ENCODE measurements around the gene HOTAIR. TPM values are rescaled to one million over a fixed set of nuclear protein-coding genes. Genes with fewer than 3 reads are reported as not detected.

HOTAIR gene
- total RNA-seq, 1 donor from 2014 or later: not detected

GRCh38 chr12:54016478-54016964, 41.8 kb upstream of the HOTAIR start:
- H3K4me1 Mint-ChIP-seq (ENCODE audit: low read depth, unreplicated experiment): no peaks in the 10 kb centered on the region
- H3K9me3 Mint-ChIP-seq (ENCODE audit: unreplicated experiment): peaks cover 19% of the 10 kb centered on the region
- Histone ChIP-seq H3K36me3 (ENCODE audit: insufficient read depth, low read length) (no peaks in the 10 kb centered on the region), H3K9me3 (ENCODE audit: insufficient read depth, low read depth, low read length) (no peaks in the 10 kb centered on the region), H3K27ac (ENCODE audit: low read depth, low read length) (no peak overlapping the region), H3K4me2 (ENCODE audit: low read length) (no peak overlapping the region), H3K4me1 (ENCODE audit: insufficient read depth, low read length) (no peaks in the 10 kb centered on the region), H3K79me2 (ENCODE audit: insufficient read depth, low read length) (no peaks in the 10 kb centered on the region), H2AFZ (ENCODE audit: low read depth, low read length) (no peak overlapping the region), H4K20me1 (ENCODE audit: insufficient read depth, low read length) (no peaks in the 10 kb centered on the region), H3K27me3 (ENCODE audit: insufficient read depth, low read length) (peaks cover 83% of the 10 kb centered on the region), H3K9ac (ENCODE audit: low read length) (no peak overlapping the region), H3K4me3 (ENCODE audit: insufficient read depth, low read depth, low read length) (no peak overlapping the region)
- H3K27ac Mint-ChIP-seq (ENCODE audit: unreplicated experiment): no peak overlapping the region
- no peak overlapping the region for H3K4me3 Mint-ChIP-seq (ENCODE audit: unreplicated experiment)
- FAIRE-seq (no peak), DNase-seq (ENCODE audit: low read depth) (no peak)
- no peaks in the 10 kb centered on the region for H3K36me3 Mint-ChIP-seq (ENCODE audit: low read depth, unreplicated experiment)
- TF ChIP-seq, protein P1, sequence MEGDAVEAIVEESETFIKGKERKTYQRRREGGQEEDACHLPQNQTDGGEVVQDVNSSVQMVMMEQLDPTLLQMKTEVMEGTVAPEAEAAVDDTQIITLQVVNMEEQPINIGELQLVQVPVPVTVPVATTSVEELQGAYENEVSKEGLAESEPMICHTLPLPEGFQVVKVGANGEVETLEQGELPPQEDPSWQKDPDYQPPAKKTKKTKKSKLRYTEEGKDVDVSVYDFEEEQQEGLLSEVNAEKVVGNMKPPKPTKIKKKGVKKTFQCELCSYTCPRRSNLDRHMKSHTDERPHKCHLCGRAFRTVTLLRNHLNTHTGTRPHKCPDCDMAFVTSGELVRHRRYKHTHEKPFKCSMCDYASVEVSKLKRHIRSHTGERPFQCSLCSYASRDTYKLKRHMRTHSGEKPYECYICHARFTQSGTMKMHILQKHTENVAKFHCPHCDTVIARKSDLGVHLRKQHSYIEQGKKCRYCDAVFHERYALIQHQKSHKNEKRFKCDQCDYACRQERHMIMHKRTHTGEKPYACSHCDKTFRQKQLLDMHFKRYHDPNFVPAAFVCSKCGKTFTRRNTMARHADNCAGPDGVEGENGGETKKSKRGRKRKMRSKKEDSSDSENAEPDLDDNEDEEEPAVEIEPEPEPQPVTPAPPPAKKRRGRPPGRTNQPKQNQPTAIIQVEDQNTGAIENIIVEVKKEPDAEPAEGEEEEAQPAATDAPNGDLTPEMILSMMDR (IDR thresholded peaks at IDR 0.05; ENCODE audit: insufficient read depth, low read depth, low read length): no peak
- no peak for TF ChIP-seq EZH2 (IDR thresholded peaks at IDR 0.05; ENCODE audit: insufficient read depth, low read length)
- peaks cover 84% of the 10 kb centered on the region for H3K27me3 Mint-ChIP-seq (ENCODE audit: low read depth, unreplicated experiment)

DNA sequence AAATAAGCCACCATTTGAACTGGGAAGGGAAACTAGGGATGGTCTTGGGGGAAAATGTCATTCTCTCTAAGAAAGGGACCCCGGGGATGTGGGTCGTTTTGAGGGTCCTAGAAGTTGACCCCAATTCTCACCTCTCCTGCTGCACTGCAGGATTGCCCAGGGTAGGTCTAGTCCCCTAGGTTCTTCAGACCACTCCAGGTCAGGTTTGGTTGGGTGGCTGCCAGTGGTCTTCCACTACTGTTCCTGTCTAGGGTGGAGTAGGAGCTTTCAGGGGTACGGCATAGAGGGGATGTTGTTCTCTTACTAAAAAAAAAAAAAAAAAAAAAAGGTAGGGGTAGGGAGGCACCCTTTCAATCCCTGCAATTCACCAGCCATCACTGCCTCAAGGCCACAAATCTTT, 41.3 kb upstream of the HOTAIR start:
- Histone ChIP-seq H3K27me3 (ENCODE audit: insufficient read depth, low read length) (peaks cover 84% of the 10 kb centered on the region), H2AFZ (ENCODE audit: low read depth, low read length) (no peak overlapping the region), H3K9ac (ENCODE audit: low read length) (no peak overlapping the region), H3K79me2 (ENCODE audit: insufficient read depth, low read length) (no peaks in the 10 kb centered on the region), H4K20me1 (ENCODE audit: insufficient read depth, low read length) (no peaks in the 10 kb centered on the region), H3K9me3 (ENCODE audit: insufficient read depth, low read depth, low read length) (no peaks in the 10 kb centered on the region), H3K27ac (ENCODE audit: low read depth, low read length) (no peak overlapping the region), H3K4me2 (ENCODE audit: low read length) (no peak overlapping the region), H3K36me3 (ENCODE audit: insufficient read depth, low read length) (no peaks in the 10 kb centered on the region), H3K4me3 (ENCODE audit: insufficient read depth, low read depth, low read length) (no peak overlapping the region), H3K4me1 (ENCODE audit: insufficient read depth, low read length) (no peaks in the 10 kb centered on the region)
- Mint-ChIP-seq H3K27me3 (ENCODE audit: low read depth, unreplicated experiment) (peaks cover 84% of the 10 kb centered on the region), H3K4me1 (ENCODE audit: low read depth, unreplicated experiment) (no peaks in the 10 kb centered on the region), H3K9me3 (ENCODE audit: unreplicated experiment) (peaks cover 18% of the 10 kb centered on the region), H3K4me3 (ENCODE audit: unreplicated experiment) (no peak overlapping the region), H3K36me3 (ENCODE audit: low read depth, unreplicated experiment) (no peaks in the 10 kb centered on the region), H3K27ac (ENCODE audit: unreplicated experiment) (no peak overlapping the region)
- DNase-seq (ENCODE audit: low read depth): no peak
- no peak for FAIRE-seq
- TF ChIP-seq EZH2 (IDR thresholded peaks at IDR 0.05; ENCODE audit: insufficient read depth, low read length): no peak
- TF ChIP-seq, protein P1 (IDR thresholded peaks at IDR 0.05; ENCODE audit: insufficient read depth, low read depth, low read length): no peak

GRCh38 chr12:54015018-54015931, 40.5 kb upstream of the HOTAIR start:
- H3K27me3 Mint-ChIP-seq (ENCODE audit: low read depth, unreplicated experiment): peaks cover 84% of the 10 kb centered on the region
- no peak overlapping the region for H3K4me3 Mint-ChIP-seq (ENCODE audit: unreplicated experiment)
- TF ChIP-seq EZH2 (IDR thresholded peaks at IDR 0.05; ENCODE audit: insufficient read depth, low read length): peak; percentile 54
- TF ChIP-seq, protein P1 (IDR thresholded peaks at IDR 0.05; ENCODE audit: insufficient read depth, low read depth, low read length): no peak
- H2AFZ ChIP-seq (ENCODE audit: low read depth, low read length): no peak overlapping the region
- H3K9me3 ChIP-seq (ENCODE audit: insufficient read depth, low read depth, low read length): no peaks in the 10 kb centered on the region
- no peak for DNase-seq (ENCODE audit: low read depth)
- H3K4me2 ChIP-seq (ENCODE audit: low read length): no peak overlapping the region
- H3K79me2 ChIP-seq (ENCODE audit: insufficient read depth, low read length): no peaks in the 10 kb centered on the region
- no peak for FAIRE-seq
- H3K9me3 Mint-ChIP-seq (ENCODE audit: unreplicated experiment): peaks cover 18% of the 10 kb centered on the region
- no peaks in the 10 kb centered on the region for H3K4me1 Mint-ChIP-seq (ENCODE audit: low read depth, unreplicated experiment)
- H3K36me3 ChIP-seq (ENCODE audit: insufficient read depth, low read length): no peaks in the 10 kb centered on the region
- H3K36me3 Mint-ChIP-seq (ENCODE audit: low read depth, unreplicated experiment): no peaks in the 10 kb centered on the region
- no peaks in the 10 kb centered on the region for H3K4me1 ChIP-seq (ENCODE audit: insufficient read depth, low read length)
- no peak overlapping the region for H3K27ac Mint-ChIP-seq (ENCODE audit: unreplicated experiment)
- peaks cover 84% of the 10 kb centered on the region for H3K27me3 ChIP-seq (ENCODE audit: insufficient read depth, low read length)
- no peak overlapping the region for H3K4me3 ChIP-seq (ENCODE audit: insufficient read depth, low read depth, low read length)
- H3K27ac ChIP-seq (ENCODE audit: low read depth, low read length): no peak overlapping the region
- H4K20me1 ChIP-seq (ENCODE audit: insufficient read depth, low read length): no peaks in the 10 kb centered on the region
- H3K9ac ChIP-seq (ENCODE audit: low read length): no peak overlapping the region

All from astrocyte (in vitro differentiated cells and primary cell).